NCI-H2227 (cell line): ENCODE measurements around the gene PTGDR2.
A peak's percentile ranks its signal among the peaks of the same experiment; 100 is the strongest.
"Not testable (repeated sequence)": the region's sequence is repeated elsewhere in the genome, so short reads cannot be mapped to it uniquely, and the experiment has no call there.

Experiments used
- DNase-seq: peaks from one replicate; lab custom pipeline; 2025; ENCODE audit not compliant: unreplicated experiment; lab: John Stamatoyannopoulos, UW

The PTGDR2 gene

DNA sequence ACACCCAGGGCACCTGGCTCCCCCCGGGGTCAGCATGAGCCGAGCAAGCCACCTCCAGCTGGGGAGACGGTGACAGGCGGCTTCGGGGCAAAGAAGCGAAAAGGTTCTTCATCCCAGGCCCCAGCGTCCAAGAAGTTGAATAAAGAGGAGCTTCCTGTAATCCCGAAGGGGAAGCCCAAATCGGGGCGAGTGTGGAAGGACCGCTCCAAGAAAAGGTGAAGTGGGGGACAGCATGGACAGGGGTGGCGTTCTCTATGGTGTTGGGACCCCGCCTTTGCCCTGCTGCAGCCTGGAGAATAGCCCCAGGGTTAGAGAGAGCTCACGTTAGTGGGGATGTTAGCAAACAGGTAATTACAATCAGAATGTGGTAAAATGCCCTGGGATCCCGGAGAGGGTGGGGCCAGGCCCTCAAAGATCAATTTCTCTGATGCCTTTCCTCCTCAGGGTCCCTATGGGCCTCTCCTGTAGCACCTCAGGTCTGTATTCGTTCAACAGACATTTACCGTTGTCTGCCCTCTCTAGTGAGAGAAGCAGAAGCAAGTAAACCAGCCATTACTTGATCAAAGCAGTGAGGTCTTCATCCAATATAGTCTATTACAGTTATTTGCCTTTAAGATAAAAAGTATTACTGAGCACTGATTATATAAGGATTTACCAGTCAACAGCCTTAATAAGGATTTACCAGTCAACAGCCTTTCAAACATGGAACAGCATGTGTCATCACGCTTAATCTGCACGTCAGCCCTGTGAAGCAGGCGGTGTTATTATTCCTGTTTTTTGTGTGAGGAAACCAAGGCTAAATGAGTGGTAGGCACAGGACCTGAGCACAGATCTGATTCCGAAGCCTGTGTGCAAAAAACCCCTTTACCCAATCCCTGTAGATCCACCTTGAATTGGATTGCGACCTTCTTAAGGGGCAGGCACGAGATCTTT, 12.8 kb downstream of the PTGDR2 start:
- DNase-seq: no peak

DNA sequence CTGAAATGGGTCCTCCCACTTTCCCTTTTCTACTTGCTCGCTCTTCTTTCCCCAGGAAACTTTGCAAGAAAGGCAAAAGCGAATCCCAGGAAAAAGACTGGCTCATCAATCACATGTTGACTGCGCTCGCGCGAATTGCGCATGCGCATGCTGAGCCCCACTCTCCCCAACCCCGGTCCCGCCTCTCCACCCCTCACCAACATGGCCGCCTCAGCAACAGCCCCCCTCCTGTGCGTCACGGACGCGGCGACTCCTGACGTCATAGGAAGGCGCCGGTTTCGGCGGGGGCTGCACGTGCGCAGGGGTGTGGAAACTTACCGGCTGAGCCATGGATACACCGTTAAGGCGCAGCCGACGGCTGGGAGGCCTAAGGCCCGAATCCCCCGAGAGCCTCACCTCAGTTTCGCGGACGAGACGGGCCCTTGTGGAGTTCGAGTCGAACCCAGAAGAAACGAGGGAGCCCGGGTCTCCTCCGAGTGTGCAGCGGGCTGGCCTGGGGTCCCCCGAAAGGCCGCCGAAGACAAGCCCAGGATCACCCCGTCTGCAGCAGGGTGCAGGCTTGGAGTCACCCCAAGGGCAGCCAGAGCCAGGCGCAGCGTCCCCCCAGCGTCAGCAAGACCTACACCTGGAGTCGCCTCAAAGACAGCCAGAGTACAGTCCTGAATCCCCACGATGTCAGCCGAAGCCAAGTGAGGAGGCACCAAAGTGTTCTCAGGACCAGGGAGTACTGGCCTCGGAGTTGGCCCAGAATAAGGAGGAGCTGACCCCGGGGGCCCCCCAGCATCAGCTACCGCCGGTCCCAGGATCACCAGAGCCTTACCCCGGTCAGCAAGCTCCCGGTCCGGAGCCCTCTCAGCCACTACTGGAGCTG, 13.7 kb downstream of the PTGDR2 start, which contains the start of gene CCDC86:
TSS of gene CCDC86 (plus strand) at position 317 of the 871 bp plus-strand sequence. CDS start at position 329, 12 bp downstream.
- DNase-seq: peak; percentile 98

DNA sequence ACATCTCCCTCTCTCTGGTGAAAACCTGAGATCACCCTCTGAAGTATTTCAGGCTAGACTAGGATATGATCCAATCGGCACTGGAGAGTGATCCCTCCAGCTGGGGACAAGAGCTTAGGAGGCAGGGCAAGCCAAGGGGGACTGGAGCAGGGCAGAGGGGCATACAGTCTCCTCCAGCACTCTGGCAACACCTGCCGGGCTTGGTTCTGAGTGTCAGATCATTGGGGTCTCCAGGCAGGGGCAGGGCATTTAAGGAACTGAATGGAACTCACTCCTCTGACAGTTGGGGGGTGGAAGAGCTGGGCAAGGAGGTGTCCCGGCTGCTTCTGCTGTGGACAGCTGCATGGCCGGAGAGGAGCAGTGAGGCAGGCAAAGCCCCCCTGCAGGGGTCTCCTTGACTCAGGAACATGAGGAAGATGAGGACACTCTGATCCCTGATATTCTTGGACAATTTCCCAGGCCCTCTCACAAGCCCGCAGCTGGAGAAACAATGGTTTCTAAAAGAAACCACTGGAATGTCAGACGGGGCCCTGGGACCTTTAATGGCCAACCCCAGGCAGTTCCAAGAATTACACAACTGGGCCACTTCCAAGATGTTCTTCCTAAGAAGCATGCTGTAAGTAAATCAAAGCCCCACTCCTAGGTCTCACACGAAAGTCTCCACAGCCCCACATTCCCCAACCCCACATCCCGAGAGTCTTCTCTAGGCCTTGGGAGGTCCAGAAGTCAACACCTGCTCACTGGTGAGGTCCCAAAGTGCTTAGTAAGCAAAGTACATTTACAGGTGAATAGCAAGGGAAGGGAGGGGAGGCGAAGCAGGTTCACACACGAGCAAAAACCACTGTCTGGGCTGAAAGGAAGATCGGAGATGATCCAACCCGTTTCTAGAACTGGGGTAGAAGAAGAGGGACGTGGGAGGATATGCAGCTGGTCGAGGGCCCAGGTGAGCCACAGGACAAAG, 15.0 kb downstream of the PTGDR2 start:
- DNase-seq: no peak

DNA sequence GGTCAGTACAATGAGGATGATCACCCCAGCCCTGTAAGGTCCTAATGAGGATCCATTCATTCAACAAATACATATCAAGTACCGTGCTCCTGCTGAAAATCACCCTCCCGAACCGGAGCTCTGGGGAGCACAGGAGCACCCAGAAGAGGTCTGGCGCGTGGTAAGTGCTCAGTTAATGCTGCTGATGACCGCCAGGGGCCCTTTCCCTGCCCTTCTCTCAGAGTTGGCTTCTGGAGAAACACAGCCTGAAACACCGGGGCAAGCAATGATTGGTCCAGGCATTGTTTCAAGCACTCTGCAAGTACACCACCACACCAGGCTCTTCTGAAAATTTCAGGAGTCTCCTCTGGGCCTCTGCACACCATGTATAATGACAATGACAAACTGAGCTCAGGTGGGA, 17.6 kb downstream of the PTGDR2 start:
- no peak for DNase-seq

DNA sequence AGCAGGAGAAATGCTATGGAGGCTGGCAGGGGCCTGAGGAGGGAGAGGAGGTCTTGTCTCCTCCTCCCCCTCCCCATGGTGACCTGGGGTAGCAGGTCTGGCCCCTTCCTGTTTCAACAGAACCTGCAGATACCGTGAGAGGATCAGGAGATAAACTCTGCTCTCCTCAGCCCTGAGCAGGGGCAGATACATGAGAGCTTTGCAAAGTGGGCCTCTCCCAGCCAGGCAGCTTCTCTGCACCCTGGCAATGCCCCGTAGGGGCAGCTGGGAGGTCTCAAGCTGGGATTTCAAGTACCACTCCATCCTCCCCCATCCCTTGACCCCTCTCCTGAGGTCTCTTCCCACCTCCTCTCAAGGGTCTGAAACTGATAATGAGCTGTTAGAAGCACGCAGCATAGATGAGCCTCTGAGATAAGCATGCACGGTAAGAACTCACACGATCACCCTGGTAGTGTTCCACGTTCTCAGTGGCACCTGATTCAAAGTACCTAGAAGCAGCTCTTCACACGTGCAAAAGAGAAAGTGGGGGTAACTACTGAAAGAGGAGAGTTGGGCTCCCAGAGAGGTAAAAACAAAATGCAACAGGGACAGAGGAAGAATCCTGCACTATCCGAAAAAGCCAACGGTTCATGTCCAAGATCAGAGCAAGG, 18.8 kb downstream of the PTGDR2 start:
- DNase-seq: peak; percentile 53

DNA sequence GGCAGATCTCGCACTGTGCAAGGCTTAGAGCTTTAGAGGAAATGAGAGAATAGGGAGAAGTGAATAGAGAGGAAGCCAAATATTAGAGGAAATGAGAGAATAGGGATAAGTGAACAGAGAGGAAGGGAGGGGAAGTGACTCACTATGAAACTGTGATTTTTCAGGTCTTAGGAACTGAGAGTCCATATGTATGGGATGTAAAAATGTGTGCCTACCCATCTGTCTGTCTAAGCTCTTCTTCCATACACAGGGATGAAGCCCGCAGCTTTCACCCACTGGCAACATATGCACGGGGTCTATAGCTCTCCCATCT, 20.3 kb downstream of the PTGDR2 start:
- DNase-seq: no peak

DNA sequence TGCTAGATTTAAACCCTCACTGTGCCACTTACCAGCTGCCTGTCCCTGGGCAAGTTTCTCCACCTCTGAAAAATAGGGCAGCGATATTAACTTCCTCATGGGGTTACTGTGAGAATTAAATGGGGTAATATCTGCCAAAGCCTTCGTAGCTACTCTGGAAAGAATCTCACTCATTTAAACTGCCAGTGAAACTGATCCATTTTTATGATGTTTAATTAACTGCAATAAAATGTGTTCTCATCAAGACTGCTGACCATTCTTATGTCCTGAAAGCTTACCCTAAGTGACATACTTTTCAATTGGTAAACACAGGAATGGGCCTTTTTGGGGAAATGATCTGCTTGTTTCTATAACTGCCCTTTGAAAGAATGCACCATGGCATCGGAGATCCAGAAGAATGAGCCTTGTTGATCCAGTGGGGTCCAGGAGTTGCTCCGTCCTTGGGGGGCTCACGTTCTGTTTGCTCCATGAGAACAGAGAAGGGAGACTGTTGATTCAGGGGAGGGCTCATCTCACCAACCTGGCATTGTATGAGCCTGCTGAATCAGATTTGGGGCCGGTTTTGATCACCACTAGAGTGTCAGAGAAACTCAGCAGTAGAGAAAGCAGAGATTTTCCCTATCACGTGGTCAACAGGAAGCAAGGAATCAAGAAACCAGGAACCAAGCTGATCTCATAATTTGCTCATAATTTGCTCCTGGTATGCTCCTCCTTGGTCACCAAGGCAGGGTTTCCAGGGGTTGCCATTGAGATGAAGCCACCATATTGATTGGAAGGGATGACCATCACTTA, 20.8 kb downstream of the PTGDR2 start:
- DNase-seq: no peak

DNA sequence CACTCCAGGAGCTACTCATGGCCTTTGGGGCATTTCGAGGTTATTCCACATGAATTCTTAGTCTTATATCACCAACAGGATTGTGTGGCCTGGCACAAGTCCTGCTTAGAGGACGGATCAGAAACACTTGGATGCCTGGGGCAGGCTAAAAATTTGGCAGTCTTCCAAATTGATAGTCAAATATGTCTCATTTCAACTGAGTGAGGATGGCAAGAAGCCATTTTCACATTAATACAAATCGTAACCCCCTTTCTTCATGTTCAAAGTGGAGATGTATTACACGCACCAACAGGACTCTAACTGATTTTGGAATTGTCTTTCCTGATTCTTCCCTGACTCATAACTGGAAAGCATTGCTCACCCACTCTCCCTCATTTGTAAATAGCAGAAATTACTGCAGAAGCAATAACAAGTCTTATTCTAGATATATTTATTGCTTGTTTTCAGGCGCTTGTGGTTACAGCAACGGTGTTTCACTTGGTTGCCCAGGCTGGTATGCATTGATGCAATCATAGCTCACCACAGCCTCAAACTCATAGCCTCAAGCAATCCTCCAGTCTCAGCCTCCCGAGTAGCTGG, 24.2 kb downstream of the PTGDR2 start:
- DNase-seq: no peak

DNA sequence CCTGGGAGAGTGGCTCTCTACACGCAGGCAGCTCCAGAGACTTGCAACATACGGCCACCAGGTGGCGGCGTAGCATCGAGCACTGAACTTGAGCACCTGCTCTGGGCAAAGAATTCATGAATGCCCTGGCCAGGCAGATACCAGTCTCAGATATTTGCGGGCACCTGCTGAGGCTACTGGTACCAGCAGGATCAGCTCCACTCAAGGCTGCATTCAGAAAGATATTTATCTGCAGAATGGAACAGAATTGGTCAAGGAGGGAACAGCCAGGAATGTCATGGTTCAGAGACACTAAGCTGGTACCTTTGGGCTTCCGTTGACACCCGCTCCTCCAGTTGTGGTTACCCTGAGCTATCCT, 24.6 kb downstream of the PTGDR2 start:
- peak; percentile 83 for DNase-seq

DNA sequence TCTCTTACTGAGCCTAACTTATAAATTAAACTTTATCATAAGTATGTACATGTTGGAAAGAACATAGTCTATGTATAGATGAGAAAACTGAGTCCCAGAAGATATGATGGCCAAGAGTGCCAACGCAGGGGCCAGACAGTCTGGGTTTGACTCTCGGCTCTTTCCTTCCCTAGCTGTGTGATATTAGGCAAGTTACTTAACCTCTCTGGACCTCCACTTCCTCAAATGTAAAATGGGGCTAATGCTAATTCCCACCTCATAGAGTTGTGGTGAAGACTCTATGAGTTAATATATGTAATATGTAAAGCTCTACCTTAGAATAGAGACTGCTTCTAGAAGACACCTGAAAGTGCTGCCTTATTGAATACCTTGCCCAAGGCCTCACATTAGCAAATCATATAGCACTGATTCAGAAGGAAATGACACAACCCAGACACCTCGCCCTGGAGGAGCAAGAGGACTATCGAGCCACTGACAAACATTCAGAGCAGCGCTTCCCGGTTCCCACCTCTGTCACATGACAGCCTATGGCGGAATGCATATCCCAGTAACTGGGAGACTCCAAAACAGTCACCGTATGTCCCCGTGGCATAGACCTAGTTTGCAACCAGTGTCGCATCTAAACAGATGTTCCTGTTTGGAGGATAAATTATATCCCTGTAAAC, 25.1 kb downstream of the PTGDR2 start:
- no peak for DNase-seq

DNA sequence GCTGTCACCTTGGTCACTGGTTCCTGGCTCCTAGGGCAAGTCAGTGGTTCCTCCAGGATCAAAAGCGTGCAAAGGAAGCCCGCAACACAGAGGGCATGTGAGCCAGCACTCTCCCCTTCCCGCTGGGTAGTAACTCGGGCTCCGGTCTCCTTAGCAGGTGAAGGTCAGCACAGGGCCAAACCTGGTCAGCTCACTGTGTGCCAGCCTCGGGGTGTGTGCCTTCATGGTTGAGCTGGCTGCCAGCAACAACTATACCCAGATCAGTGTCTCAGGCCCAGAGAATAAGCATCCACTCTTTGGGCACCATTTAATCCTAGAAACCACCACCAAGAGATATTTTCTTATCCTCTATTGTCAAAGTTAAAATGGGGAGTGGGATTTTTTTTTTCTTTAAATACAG, 30.0 kb downstream of the PTGDR2 start:
- DNase-seq: no peak

DNA sequence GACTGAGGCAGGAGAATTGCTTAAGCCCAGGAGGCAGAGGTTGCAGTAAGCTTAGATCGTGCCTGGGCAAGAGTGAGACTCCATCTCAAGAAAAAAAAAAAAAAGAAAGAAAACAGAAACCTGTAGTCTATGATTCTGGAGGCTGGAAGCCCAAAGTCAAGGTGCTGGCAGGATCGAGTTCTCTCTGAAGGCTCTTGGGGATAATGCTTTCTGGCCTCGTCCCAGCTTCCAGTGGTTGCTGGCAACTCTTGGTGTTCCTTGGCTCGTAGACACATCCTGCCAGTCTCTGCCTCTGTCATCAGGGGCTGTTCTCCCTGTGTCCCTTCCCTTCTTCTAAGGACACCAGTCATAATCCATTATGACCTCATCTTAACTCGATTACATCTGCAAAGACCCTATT, 30.6 kb downstream of the PTGDR2 start:
- no peak for DNase-seq

DNA sequence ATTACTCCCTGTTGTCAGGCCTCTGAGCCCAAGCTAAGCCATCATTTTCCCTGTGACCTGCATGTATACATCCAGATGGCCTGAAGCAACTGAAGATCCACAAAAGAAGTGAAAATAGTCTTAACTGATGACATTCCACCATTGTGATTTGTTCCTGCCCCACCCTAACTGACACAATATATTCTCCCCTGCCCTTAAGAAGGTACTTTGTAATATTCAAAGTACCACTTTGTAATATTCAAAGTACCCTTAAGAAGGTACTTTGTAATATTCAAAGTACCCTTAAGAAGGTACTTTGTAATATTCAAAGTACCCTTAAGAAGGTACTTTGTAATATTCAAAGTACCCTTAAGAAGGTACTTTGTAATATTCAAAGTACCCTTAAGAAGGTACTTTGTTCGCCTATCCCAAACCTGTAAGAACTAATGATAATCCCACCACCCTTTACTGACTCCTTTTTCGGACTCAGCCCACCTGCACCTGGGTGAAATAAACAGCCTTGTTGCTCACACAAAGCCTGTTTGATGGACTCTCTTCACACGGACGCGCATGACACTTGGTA, 31.9 kb downstream of the PTGDR2 start:
- DNase-seq: not testable (repeated sequence)

DNA sequence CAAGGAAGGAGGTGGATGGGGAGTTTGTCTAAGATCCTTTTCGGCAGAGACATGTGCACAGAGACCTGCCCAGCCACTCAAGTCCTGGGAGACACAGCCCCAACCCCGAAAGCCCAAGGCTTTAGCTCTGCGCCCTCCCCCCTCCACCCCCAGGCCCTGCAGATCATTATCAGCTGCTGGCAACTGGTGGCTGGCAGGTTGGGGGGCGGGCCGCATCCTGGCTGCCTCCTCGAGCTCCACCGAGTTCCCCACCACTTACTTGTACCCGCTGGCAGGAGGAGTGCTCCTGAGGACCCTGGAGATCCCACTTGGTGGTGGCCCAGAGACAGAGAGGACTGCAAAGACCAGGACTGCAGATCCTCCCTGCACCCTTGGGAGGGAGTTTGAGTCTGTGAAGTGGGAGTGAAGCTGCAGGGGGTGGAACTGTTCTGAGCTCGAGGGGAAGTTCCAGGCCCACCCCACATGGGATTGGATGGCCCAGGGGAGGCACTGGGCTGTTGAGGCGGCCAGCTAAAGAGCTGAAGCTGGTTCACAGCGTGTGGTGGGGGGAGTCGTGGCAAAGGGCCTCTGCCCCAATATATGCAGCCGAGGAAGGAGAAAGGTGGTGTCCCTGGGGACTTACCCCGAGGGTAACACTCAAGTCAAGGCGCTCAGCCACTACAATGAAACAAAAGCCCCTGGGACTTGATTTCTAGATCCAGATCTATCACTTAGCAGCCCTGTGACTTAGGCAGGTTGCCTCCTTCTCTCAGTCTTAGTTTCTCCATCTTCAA, 33.7 kb downstream of the PTGDR2 start:
- no peak for DNase-seq

DNA sequence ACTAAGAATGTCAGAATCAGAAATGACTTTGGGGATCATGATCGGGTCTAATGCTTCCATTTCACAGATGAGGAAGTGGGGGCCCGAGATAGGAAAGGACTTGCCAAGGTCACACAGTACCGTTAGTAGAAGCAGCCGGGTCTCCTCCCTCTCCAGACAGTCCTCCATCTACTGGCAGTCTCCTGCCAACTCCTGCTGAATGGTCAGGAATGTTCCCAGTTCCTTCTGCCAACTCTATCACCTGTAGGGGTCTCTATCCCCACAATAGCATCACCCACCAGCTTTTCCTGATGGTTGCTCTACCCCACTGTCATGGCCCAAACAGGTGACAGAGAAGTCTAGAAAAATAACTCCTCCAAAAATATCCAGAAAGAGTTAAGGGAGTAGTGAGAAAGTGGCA, 37.7 kb downstream of the PTGDR2 start:
- no peak for DNase-seq

DNA sequence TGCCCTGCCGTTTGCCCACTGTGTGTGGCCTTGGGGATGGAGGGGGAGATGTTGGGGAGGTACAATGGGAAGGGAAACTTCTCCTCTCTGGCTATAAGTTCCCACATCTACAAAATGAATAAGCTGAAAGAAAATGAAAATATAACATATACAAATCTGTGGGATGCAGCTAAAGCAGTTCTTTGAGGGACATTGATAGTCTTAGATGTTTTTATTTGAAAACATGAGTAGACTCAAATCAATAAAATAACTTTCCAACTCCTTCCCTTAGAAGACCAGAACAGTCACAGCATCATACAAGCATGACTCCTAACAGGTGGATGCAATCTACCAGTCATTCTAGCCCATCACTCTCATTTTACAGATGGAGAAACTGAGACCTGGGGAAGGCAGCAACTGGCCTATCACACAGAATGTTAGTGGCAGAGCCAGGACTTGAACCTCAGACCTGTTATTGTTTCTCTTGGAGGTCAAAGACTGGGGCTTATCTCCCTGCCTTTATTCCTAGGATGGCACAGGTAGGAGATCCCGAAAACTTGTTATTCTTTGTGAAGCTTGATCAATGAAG, 39.1 kb downstream of the PTGDR2 start:
- DNase-seq: no peak

DNA sequence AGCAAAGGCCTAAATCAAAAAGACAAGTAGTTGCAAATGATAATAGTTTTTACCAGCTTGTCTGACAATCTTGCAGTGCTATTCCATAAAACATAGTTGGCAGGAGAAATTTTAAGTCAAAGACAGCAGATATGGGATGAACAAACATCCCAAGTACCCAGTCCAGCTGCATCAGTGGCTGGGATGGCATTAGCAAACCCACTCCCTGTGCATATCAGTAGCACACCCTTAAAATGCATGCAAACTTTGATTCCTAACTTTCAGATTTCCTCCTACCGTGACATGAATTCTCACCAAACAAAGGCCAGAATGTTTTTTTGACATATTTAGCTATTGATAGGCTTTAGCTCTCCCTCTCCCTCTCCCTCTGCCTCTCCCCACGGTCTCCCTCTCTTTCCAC, 41.6 kb downstream of the PTGDR2 start:
- DNase-seq: no peak
